ENCODE measurements around the gene PRR7.

GRCh38 chr5:177397875-177398390 lies 48.7 kb upstream of the PRR7 start:
- TF ChIP-seq, protein P1, sequence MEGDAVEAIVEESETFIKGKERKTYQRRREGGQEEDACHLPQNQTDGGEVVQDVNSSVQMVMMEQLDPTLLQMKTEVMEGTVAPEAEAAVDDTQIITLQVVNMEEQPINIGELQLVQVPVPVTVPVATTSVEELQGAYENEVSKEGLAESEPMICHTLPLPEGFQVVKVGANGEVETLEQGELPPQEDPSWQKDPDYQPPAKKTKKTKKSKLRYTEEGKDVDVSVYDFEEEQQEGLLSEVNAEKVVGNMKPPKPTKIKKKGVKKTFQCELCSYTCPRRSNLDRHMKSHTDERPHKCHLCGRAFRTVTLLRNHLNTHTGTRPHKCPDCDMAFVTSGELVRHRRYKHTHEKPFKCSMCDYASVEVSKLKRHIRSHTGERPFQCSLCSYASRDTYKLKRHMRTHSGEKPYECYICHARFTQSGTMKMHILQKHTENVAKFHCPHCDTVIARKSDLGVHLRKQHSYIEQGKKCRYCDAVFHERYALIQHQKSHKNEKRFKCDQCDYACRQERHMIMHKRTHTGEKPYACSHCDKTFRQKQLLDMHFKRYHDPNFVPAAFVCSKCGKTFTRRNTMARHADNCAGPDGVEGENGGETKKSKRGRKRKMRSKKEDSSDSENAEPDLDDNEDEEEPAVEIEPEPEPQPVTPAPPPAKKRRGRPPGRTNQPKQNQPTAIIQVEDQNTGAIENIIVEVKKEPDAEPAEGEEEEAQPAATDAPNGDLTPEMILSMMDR (IDR thresholded peaks at IDR 0.05; ENCODE audit: low read depth, low read length, missing input control), result no peak
- TF ChIP-seq SP1 (IDR thresholded peaks at IDR 0.05), result no peak
- no peak for TF ChIP-seq ZBTB33 (IDR thresholded peaks at IDR 0.05)
- TF ChIP-seq, protein P2, sequence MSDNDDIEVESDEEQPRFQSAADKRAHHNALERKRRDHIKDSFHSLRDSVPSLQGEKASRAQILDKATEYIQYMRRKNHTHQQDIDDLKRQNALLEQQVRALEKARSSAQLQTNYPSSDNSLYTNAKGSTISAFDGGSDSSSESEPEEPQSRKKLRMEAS (IDR thresholded peaks at IDR 0.05), result no peak
- TF ChIP-seq YY1 (IDR thresholded peaks at IDR 0.05), result no peak
- TF ChIP-seq RAD21 (IDR thresholded peaks at IDR 0.05), result no peak
- TF ChIP-seq, protein P3, sequence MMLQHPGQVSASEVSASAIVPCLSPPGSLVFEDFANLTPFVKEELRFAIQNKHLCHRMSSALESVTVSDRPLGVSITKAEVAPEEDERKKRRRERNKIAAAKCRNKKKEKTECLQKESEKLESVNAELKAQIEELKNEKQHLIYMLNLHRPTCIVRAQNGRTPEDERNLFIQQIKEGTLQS (IDR thresholded peaks at IDR 0.05), result no peak
- TF ChIP-seq EGR1 (IDR thresholded peaks at IDR 0.05; ENCODE audit: low read depth in 2 of 2), result no peak

Measured in liver (tissue), 3 donors.